Measurements from ENCODE around the gene FLT3LG.

The FLT3LG gene, protein sequence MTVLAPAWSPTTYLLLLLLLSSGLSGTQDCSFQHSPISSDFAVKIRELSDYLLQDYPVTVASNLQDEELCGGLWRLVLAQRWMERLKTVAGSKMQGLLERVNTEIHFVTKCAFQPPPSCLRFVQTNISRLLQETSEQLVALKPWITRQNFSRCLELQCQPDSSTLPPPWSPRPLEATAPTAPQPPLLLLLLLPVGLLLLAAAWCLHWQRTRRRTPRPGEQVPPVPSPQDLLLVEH

DNA sequence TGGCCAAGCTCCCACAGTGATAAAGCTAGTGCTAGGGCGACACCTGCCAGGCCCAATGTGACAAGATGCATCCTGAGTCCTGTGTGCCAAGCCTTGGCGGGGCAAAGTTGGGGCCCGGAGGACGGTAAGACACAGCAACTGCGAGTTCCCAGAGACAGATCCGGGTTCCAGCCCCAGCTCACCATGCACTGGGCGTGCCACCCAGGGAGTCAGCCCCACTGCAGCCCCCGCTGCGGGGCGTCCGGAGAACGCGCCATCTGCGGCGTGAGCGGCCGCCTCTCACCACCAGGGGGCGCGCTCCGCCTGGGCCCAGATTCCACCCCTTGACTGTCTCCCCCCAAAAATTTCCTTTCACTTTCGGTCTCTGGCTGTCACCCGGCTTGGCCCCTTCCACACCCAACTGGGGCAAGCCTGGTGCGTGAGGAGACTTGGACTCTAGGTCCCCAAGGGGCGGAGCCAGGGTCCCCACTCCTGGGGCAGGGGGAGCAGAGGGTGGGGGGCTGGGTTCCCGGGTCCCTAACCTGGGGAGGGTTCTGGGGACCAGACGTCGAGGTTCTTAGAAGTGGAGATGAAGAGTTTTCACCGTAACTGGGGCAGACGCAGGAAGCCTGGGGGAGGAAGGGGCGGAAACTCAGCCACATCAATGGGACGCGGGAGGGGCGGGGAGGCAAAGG is at the start of gene FLT3LG:
Gene FLT3LG (plus strand): TSS at position 348 of the 674 bp plus-strand sequence. CDS start 425 bp downstream, outside the sequence.
- DNase-seq (ENCODE audit: low read depth in 2 of 2): peak; percentile 82 to 85

DNA sequence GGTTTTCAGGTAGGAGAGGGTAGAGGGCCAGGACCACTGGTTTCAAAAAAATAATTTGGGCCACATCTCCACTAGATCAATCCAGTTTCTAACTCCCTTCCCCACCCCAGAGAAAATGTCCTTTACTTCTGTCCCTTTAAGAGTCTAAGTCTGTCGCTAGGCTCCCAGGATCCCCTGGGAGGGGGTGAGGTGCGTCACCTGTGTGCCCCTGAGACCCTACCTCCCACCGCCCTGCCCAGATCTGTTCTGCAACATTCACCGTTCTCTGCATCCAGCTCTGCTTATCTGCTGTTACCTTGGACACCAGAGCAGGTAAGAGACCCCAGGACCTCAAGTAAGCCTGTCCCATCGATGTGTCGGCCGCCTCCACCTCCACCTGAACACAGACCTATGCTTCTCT is 48.8 kb upstream of the FLT3LG start, which contains the start of gene GFY:
Gene GFY (plus strand): TSS at position 211 of the 400 bp plus-strand sequence. CDS start 1,043 bp downstream, outside the sequence.
- DNase-seq (ENCODE audit: low read depth in 2 of 2): no peak

DNA sequence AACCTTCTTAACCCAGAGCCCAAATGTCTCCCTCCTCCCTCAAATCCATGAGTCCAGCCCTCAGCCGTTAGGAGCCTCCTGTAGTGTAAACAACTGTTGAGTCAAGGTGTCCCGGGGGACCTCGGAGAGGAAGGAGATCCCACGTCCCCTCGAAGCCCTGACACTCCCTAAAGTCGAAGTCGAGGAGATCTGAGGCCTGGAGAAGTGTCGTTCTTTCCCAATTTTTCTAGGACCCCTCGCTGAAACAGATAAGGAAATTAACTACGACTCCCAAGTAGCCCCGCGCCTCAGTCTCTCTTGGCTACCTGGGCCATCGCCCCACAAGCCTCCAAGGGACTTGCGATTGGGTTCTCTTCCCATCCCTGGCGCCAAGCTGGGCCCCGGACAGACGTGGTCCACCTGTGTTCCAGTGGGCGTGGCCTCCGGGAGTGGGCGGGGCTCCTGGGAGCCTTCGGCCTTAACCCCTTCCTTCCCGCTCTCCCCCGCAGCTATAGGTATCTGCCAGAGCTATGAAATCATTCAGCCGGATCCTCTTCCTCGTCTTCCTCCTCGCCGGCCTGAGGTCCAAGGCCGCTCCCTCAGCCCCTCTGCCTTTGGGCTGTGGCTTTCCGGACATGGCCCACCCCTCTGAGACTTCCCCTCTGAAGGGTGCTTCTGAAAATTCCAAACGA is 48.0 kb upstream of the FLT3LG start:
- no peak for DNase-seq (ENCODE audit: low read depth in 2 of 2)

DNA sequence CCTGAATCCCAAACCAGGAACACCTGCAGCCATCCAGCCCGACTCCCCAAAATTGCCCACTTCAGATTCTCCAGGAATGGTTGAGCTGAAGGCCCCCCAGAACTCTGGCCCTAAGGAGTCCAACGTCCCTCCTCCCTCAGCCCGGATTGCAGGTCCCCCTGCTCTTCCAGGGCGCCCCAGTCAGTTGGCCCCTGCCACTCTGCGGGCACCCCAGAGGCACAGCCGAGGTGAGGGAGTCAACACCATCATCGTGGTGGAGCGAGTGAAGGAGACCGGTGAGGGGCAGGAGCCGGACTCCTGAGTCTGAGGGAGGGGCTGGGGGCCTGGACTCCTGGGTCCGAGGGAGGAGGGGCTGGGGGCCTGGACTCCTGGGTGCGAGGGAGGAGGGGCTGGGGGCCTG is 46.7 kb upstream of the FLT3LG start:
- no peak for DNase-seq (ENCODE audit: low read depth in 2 of 2)

DNA sequence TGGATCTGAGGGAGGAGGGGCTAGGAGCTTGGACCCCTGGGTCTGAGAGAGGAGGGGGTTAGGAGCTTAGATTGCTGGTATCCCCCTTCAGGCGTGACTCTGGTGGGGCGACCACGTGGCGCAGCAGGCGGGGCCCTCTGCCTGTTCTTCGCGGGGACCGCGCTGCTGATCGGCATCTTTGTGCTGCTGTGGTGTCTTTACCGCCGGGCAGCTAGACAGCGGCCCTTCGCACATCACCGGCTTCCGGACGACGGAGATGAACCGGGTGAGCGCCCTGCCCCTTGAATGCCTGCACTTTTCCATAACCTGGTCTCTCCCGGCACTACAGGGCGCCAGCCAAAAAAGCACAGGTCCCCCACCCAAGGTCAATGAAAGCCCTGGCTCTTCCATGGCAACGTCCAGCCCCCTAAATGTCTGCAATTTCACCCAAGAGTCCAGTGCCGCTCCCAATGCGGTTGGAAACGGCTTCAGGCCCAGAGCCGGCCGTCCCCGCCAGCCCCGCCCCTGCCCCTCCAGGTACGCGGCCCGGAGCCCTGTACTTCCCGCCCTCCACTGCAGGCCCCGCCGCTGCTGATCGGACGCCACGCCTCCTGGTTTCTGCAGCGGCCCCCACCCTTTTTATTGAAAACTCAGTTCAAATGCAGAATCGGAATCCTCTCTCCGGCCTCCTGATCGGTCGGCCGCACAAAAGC is 46.0 kb upstream of the FLT3LG start:
- DNase-seq (ENCODE audit: low read depth in 2 of 2): no peak

GRCh38 chr19:49428547-49429451 is 45.2 kb upstream of the FLT3LG start:
- no peak for DNase-seq (ENCODE audit: low read depth in 2 of 2)

- DNase-seq (ENCODE audit: low read depth in 2 of 2): no peak
Observed at GRCh38 chr19:49430172-49430677, 43.8 kb upstream of the FLT3LG start.

- no peak for DNase-seq (ENCODE audit: low read depth in 2 of 2)
Observed at GRCh38 chr19:49430678-49431329, 43.2 kb upstream of the FLT3LG start.

DNA sequence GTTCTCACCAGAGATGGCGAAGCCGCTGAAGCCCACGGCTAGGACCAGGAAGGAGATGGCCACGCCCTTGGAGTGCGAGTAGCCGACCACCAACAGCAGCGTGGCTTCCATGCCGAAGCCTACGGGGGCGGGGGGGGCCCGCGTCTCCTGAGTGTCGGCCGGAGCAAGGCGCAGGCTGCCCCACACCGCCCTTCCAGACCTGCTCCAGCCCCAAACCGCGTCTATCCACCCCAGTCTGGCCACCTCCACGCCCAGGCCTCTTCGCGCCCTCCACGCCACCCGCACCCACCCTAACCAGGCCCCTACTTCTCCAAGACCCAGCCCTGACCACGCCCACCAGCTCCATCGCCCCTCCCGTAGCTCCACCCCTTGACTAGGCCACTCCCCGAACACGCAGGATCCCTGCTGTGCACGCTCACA is 42.7 kb upstream of the FLT3LG start:
- DNase-seq (ENCODE audit: low read depth in 2 of 2): no peak

GRCh38 chr19:49432141-49433073 is 41.6 kb upstream of the FLT3LG start:
- no peak for DNase-seq (ENCODE audit: low read depth in 2 of 2)

DNA sequence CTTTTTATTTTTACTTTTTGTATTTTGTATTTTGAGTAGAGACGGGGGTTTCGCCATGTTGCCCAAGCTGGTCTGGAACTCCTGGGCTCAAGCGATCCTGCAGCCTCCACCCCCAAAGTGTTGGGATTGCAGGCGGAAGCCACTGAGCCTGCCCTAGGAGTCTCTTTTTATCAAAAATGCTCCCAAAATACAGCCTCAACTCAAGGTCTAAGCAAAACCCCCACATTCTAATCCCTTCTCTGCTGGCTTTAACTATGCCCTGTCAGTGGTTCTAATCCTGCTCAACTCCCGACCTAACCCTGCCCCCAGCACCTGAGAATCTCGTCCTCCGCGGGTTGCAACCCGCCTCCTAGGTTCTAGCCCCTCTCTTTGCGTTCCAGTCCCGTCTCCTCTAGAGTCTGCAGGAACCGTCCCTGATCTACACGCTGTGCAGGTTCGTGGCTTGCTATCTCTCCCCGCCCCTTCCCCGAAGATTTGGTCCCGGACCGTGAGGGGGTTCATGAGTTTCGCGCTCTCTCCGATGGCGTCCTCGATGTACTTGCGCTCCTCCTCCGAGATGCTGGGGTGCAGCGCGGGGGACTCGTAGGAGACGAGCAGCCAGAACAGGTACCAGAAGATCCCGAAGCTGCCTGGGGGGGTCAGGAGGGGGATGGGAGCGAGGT is 40.6 kb upstream of the FLT3LG start:
- no peak for DNase-seq (ENCODE audit: low read depth in 2 of 2)

GRCh38 chr19:49434907-49435583 is 39.0 kb upstream of the FLT3LG start:
- no peak for DNase-seq (ENCODE audit: low read depth in 2 of 2)

DNA sequence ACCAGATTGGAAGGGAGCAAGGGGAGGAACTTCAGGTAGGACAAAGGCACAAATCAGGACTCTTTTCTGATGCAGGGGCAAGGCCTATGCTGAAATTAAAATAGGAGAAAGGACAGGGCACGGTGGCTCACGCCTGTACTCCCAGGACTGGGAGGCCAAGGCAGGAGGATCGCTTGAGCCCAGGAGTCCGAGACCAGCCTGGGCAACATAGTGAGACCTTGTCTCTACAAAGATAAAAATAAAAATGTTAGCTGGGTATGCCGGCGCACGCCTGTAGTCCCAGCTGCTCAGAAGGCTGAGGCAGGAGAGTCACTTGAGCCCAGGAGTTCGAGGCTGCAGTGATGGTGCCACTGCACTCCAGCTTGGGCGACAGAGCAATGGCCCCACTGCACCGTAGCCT is 38.3 kb upstream of the FLT3LG start:
- no peak for DNase-seq (ENCODE audit: low read depth in 2 of 2)

- peak; percentile 61 to 67 for DNase-seq (ENCODE audit: low read depth in 2 of 2)
Observed at GRCh38 chr19:49436381-49437017, 37.5 kb upstream of the FLT3LG start.

DNA sequence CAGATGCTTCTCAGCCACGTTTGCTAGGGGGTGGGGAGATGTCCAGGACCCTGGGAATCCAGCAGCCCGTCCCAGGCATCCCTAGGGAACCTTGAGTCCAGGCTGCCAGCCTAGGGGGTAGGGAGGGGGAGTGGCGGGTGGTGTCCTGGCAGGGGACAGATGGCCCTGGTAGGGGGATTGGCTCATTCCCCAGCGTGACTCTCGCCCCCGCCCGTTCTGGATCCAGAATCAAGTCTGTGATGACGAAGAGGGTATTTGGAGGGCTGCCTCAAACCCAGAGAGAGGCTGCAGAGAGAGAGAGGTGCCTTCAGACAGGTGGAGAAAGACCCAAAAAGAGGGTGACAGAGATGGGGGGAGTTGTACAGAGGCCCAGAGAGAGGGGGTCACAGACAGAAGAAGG is 36.8 kb upstream of the FLT3LG start:
- no peak for DNase-seq (ENCODE audit: low read depth in 2 of 2)

GRCh38 chr19:49438261-49438660 is 35.8 kb upstream of the FLT3LG start:
- DNase-seq (ENCODE audit: low read depth in 2 of 2): no peak

- DNase-seq (ENCODE audit: low read depth in 2 of 2): no peak
Observed at GRCh38 chr19:49439836-49440235, 34.2 kb upstream of the FLT3LG start.

Data from stimulated activated CD8-positive, alpha-beta memory T cell treated with anti-CD3 and anti-CD28 coated beads, Interleukin-15, amount 100 ng/mL, for 48 hours (primary cell).